Measurements from ENCODE around the gene TP53TG5. TPM values are rescaled to one million over a fixed set of nuclear protein-coding genes. Genes with fewer than 3 reads are reported as not detected.

TP53TG5 gene
- total RNA-seq, 1 experiment from 2014 or later, result not detected

DNA sequence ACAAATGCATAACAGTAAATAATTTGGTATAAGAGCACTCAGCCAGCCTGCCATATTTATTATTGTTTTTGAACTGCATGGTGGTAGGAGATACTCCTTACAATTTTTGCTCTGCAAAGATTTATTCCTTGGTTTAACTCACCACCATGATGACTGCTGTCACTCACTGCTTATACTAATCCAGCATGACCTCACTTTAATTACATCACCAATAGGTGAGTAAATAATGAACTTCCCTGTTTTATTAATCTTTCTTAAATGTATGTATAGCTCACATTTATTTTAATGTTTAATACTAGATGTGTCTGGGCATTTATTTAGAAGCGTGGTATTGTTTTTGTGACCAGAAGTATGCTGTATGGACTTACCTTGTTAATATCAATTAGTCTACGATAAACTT lies 12.8 kb upstream of the TP53TG5 start:
- Histone ChIP-seq H3K4me3 (ENCODE audit: low read length) (no peak overlapping the region), H3K79me2 (ENCODE audit: low read length) (no peaks in the 10 kb centered on the region), H3K4me2 (ENCODE audit: low read length) (no peak overlapping the region), H3K27me3 (ENCODE audit: low read length) (no peaks in the 10 kb centered on the region), H4K20me1 (ENCODE audit: low read length) (no peaks in the 10 kb centered on the region), H2AFZ (ENCODE audit: low read length) (no peak overlapping the region), H3K9me3 (ENCODE audit: low read length) (no peaks in the 10 kb centered on the region), H3K27ac (ENCODE audit: low read length) (no peak overlapping the region), H3F3A (ENCODE audit: low read length, unreplicated experiment) (no peaks in the 10 kb centered on the region), H3K36me3 (ENCODE audit: low read depth, low read length) (no peaks in the 10 kb centered on the region), H3K4me1 (ENCODE audit: insufficient read depth, low read length) (peaks cover 8% of the 10 kb centered on the region), H3K9ac (ENCODE audit: low read length) (no peak overlapping the region), H3K9me2 (replicated peaks; ENCODE audit: low read length) (no peaks in the 10 kb centered on the region)
- intact Hi-C loops (cut with micrococcal nuclease), result no loop called here
- CTCF ChIA-PET, result no interaction called here
- BruUV-seq (replicated peaks), result no TSS peak
- TF ChIP-seq EZH2 (IDR thresholded peaks at IDR 0.05; ENCODE audit: low read length, unreplicated experiment) (no peak), EZH2phosphoT487 (IDR thresholded peaks at IDR 0.05; ENCODE audit: borderline replicate concordance, low read length) (no peak)
- TF ChIP-seq, protein P1, sequence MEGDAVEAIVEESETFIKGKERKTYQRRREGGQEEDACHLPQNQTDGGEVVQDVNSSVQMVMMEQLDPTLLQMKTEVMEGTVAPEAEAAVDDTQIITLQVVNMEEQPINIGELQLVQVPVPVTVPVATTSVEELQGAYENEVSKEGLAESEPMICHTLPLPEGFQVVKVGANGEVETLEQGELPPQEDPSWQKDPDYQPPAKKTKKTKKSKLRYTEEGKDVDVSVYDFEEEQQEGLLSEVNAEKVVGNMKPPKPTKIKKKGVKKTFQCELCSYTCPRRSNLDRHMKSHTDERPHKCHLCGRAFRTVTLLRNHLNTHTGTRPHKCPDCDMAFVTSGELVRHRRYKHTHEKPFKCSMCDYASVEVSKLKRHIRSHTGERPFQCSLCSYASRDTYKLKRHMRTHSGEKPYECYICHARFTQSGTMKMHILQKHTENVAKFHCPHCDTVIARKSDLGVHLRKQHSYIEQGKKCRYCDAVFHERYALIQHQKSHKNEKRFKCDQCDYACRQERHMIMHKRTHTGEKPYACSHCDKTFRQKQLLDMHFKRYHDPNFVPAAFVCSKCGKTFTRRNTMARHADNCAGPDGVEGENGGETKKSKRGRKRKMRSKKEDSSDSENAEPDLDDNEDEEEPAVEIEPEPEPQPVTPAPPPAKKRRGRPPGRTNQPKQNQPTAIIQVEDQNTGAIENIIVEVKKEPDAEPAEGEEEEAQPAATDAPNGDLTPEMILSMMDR (conservative IDR thresholded peaks at IDR 0.05; ENCODE audit: low read depth, low read length), result no peak
- POLR2A ChIA-PET (ENCODE audit: unreplicated experiment), result no interaction called here
- no peak for ATAC-seq
- DNase-seq, result no peak

DNA sequence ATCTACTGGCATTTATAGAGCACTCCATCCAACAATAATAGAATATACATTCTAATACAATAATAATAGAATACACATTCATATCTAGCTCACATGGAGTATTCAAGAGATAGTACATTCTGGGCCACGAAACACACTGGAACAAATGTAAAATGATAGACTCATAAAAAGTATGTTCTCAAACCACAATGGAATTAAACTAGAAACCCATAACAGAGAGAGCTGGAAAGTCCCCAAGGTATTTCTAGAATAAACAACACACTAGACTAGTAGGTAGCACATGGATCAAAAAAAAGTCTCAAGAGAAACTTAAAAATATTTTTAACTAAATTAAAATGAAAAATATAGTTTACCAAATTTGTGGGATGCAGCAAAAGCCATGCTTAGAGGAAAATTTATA lies 9.1 kb upstream of the TP53TG5 start:
- ATAC-seq, result no peak
- H3K9me3 ChIP-seq (ENCODE audit: low read length), result no peaks in the 10 kb centered on the region
- no peak for TF ChIP-seq EZH2 (IDR thresholded peaks at IDR 0.05; ENCODE audit: low read length, unreplicated experiment)
- TF ChIP-seq EZH2phosphoT487 (IDR thresholded peaks at IDR 0.05; ENCODE audit: borderline replicate concordance, low read length), result no peak
- TF ChIP-seq, protein P1 (conservative IDR thresholded peaks at IDR 0.05; ENCODE audit: low read depth, low read length), result no peak
- CTCF ChIA-PET, result interaction anchor here (0.7 kb wide), 1 partner anchor 18 kb away, joined by 3 read pairs; no protein-coding TSS in a partner anchor
- BruUV-seq (replicated peaks), result no TSS peak
- H3K4me3 ChIP-seq (ENCODE audit: low read length), result no peak overlapping the region
- POLR2A ChIA-PET (ENCODE audit: unreplicated experiment), result no interaction called here
- no peak overlapping the region for H3K27ac ChIP-seq (ENCODE audit: low read length)
- no peak overlapping the region for H2AFZ ChIP-seq (ENCODE audit: low read length)
- H3K36me3 ChIP-seq (ENCODE audit: low read depth, low read length), result no peaks in the 10 kb centered on the region
- no peak overlapping the region for H3K9ac ChIP-seq (ENCODE audit: low read length)
- no peak overlapping the region for H3K4me2 ChIP-seq (ENCODE audit: low read length)
- no peaks in the 10 kb centered on the region for H3K27me3 ChIP-seq (ENCODE audit: low read length)
- intact Hi-C loops (cut with micrococcal nuclease), result no loop called here
- H3F3A ChIP-seq (ENCODE audit: low read length, unreplicated experiment), result peaks cover 7% of the 10 kb centered on the region
- no peak for DNase-seq
- peaks cover 29% of the 10 kb centered on the region for H3K4me1 ChIP-seq (ENCODE audit: insufficient read depth, low read length)
- no peaks in the 10 kb centered on the region for H4K20me1 ChIP-seq (ENCODE audit: low read length)
- H3K9me2 ChIP-seq (replicated peaks; ENCODE audit: low read length), result no peaks in the 10 kb centered on the region
- H3K79me2 ChIP-seq (ENCODE audit: low read length), result no peaks in the 10 kb centered on the region

- H3K4me3 ChIP-seq (ENCODE audit: low read length), result no peak overlapping the region
- BruUV-seq (replicated peaks), result no TSS peak
- ATAC-seq (no peak), DNase-seq (no peak)
- no peak overlapping the region for H2AFZ ChIP-seq (ENCODE audit: low read length)
- peaks cover 5% of the 10 kb centered on the region; the same call in 1 of the 2 replicates for H3K36me3 ChIP-seq (ENCODE audit: low read depth, low read length)
- H3K4me1 ChIP-seq (ENCODE audit: insufficient read depth, low read length), result peaks cover 1% of the 10 kb centered on the region
- no peaks in the 10 kb centered on the region for H4K20me1 ChIP-seq (ENCODE audit: low read length)
- intact Hi-C loops (cut with micrococcal nuclease), result no loop called here
- CTCF ChIA-PET, result interaction anchor here (1.3 kb wide), 1 partner anchor 59 kb away, joined by 3 read pairs; no protein-coding TSS in a partner anchor
- H3K9me2 ChIP-seq (replicated peaks; ENCODE audit: low read length), result no peaks in the 10 kb centered on the region
- no peak overlapping the region for H3K9ac ChIP-seq (ENCODE audit: low read length)
- H3K4me2 ChIP-seq (ENCODE audit: low read length), result no peak overlapping the region
- H3K27ac ChIP-seq (ENCODE audit: low read length), result no peak overlapping the region
- POLR2A ChIA-PET (ENCODE audit: unreplicated experiment), result no interaction called here
- no peaks in the 10 kb centered on the region for H3K27me3 ChIP-seq (ENCODE audit: low read length)
- peaks cover under 1% of the 10 kb centered on the region for H3F3A ChIP-seq (ENCODE audit: low read length, unreplicated experiment)
- TF ChIP-seq EZH2 (IDR thresholded peaks at IDR 0.05; ENCODE audit: low read length, unreplicated experiment) (no peak), EZH2phosphoT487 (IDR thresholded peaks at IDR 0.05; ENCODE audit: borderline replicate concordance, low read length) (no peak)
- TF ChIP-seq, protein P1 (conservative IDR thresholded peaks at IDR 0.05; ENCODE audit: low read depth, low read length), result no peak
- H3K79me2 ChIP-seq (ENCODE audit: low read length), result no peaks in the 10 kb centered on the region
- no peaks in the 10 kb centered on the region for H3K9me3 ChIP-seq (ENCODE audit: low read length)
Observed at GRCh38 chr20:45377269-45377668, 856 bp downstream of the TP53TG5 start.
